Vagina (tissue), 2 donors: Measurements from ENCODE around the gene CLIC5.

Experiments used
- POLR2A ChIP-seq, 2 donors: fragments of 450-650 bp; IDR thresholded peaks; one replicate each; pipeline ENCODE4 v1.6.1; 2017; ENCODE audit warnings: antibody characterized with exemption in 2 of 2, mild to moderate bottlenecking in 2 of 2, moderate library complexity in 2 of 2
- TF ChIP-seq, protein P1 (sequence below), 3 experiments: fragments of 450-650 bp in 2 of 3; fragments of 200-600 bp in 1 of 3; sonication (generic) in 1 of 3; IDR thresholded peaks; one replicate each; pipeline ENCODE4 v1.5.1; 2017 to 2019; ENCODE audit warnings: antibody characterized with exemption in 3 of 3, mild to moderate bottlenecking in 2 of 3, moderate library complexity in 2 of 3

DNA sequence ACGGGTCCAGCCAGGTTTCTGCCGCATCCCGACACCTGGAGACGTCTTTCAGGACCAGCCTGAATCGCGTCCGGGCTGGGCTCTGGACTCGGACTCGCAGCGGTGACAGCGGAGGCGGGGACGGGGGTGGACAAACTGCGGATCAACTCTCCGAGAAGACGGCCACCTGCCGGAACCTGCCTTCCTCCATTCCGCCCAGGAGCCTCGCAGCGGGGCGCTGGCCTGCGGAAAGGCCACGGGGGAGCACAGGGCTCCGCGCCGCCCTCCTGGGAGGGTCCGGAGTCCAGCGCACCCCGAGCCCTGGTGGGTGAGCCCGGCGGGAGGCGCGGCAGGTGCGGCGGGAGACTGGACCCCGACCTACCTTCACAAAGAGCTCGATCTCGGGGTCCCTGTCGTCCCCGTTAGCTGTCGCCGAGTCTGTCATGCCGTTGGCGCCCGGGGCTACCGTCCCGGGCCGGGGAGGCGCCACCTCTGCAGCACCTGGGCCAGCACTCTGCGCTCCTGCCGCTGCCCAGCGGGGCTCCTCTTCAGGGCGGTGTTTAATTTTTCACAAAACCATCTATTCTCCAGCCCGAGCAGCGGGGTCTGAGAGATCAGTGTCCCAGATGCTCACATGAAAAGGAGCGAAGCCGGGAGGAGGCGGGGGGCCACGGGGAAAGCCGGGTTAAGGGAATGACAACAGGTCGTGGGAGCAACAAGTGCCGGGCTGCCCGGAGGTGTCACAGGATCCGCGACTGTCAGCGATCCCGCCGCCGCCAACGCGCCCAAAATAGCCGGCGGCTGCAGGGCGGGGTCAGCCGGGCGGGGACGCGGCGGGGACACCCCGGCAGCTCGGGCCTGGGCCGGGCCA is at the start of gene CLIC5:
- TF ChIP-seq, protein P1, sequence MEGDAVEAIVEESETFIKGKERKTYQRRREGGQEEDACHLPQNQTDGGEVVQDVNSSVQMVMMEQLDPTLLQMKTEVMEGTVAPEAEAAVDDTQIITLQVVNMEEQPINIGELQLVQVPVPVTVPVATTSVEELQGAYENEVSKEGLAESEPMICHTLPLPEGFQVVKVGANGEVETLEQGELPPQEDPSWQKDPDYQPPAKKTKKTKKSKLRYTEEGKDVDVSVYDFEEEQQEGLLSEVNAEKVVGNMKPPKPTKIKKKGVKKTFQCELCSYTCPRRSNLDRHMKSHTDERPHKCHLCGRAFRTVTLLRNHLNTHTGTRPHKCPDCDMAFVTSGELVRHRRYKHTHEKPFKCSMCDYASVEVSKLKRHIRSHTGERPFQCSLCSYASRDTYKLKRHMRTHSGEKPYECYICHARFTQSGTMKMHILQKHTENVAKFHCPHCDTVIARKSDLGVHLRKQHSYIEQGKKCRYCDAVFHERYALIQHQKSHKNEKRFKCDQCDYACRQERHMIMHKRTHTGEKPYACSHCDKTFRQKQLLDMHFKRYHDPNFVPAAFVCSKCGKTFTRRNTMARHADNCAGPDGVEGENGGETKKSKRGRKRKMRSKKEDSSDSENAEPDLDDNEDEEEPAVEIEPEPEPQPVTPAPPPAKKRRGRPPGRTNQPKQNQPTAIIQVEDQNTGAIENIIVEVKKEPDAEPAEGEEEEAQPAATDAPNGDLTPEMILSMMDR (IDR thresholded peaks at IDR 0.05) = no peak
- no peak for TF ChIP-seq POLR2A (IDR thresholded peaks at IDR 0.05)
